GM12892 (cell line): ENCODE measurements around the gene TXLNA.

Source experiments
- POLR2A ChIP-seq: IDR thresholded peaks from 2 replicates; pipeline ENCODE4 v1.6.1; 2011; ENCODE audit warnings: low read depth, low read length, control low read depth
- POLR2AphosphoS5 ChIP-seq: IDR thresholded peaks from 2 replicates; pipeline ENCODE4 v1.6.1; 2011; ENCODE audit warnings: low read depth, low read length, control low read depth
- TAF1 ChIP-seq: IDR thresholded peaks from 2 replicates; pipeline ENCODE4 v1.6.1; 2011; ENCODE audit warnings: low read depth, mild to moderate bottlenecking, control low read depth, low read length, borderline replicate concordance

DNA sequence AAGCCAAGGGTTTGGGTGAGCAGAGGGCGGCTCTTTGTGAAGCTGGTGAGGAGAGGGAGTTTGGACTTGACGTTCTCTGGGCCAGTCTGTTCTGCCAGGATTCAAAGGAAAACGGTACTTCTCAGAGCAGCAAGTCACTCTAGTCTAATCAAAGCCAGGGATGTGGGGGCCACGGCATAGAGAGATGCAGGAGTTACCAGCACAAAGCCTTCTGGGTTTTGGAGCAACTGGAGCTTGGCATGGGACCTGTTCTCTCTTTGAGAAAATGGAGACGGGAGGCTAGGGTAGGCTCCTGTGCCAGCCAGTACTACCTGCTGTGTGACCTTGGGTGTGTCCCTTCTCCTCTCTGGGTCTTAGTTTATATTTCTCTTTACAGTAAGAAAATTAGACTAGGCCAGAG lies 2.1 kb downstream of the TXLNA start:
- TF ChIP-seq POLR2AphosphoS5 (no peak), POLR2A (no peak), TAF1 (no peak)
